SH-SY5Y (cell line): Measurements from ENCODE around the gene NCKAP5.

ENCODE experiments used
- GATA2 ChIP-seq: IDR thresholded peaks from 2 replicates; pipeline ENCODE4 v1.6.1; 2011; ENCODE audit warnings: mild to moderate bottlenecking, low read depth, low read length
- GATA3 ChIP-seq: IDR thresholded peaks from 2 replicates; pipeline ENCODE4 v1.6.1; 2011; ENCODE audit warnings: low read depth, mild to moderate bottlenecking, low read length, moderate library complexity

DNA sequence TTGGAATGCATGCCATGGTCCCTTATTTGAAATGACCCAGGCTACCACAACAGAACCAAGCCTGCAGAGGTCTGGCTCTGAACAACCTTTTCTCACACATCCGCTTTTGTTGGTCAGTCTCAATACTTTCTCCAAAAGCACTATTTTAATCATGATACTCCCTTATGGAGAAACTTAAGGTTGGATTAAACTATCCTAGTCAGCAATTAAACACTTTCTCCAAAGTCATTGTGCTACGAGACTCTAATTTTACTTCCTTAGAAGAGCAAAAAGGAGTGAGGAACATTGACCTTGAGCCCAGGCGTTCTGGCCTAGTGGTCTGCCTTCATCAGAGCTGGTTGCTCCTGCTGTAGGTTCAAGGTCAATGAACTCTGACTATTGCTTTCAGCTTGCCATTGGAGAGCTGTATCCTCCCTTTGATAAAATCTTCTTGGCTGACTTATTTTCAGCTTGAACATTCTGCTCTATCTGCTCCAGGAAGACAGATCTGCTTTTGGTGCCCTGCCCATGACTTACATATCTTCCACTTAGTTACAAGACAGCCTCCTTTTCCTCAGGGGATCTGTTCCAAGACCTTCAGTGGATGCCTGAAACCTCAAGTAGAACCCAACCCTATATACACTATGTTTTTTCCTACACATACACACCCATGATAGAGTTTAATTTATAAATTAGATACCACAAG, 91.2 kb downstream of the NCKAP5 start:
- TF ChIP-seq GATA3 (no peak), GATA2 (no peak)
